HG02884 (cell line): ENCODE measurements around the gene CAMTA1.

Source experiments
- ATAC-seq: cut with Tn5 transposase; IDR thresholded peaks from one replicate; pipeline ENCODE4 v1.9.1; 2021; ENCODE audit warnings: mild to moderate bottlenecking, moderate library complexity; ENCODE audit not compliant: unreplicated experiment

The CAMTA1 gene

GRCh38 chr1:7630378-7630777 is 845.1 kb downstream of the CAMTA1 start:
- ATAC-seq = no peak

DNA sequence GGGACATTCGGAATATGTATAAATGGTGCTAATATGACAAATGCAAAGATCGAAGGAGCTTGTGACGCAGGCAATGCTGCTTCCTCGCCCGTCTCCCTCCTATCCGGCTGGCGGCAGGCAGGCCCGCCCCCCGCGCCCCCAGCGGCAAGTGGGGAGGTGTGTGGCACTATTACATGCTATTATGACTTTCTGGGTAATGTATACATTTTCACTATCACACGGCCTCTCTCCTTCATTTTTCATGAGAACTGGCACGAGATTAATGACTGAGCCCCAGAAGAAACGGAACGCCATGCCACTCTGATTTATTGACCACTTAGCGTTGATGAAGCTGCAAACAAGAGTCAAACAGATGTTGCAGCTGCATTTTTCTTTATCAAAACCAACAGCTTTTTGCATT is 846.9 kb downstream of the CAMTA1 start:
- no peak for ATAC-seq

DNA sequence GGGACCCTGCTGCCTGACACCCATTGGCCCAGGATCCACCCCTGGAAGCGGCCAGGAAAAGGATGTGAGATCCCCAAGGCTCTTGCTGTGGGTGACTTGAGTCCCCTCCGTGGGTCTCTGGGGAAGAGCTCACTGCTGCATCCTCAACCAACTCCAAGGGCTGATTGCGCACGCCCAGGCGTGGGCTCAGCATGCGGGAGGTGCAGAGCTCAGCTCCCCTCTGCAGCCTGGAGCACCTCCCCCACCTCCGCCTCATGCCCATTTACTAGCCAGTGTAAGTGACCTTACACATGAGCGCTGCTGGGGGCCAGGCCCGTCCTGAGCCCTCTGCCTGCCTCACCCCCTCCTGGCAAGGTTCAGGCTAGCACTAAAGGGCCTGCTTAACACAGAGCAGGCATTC is 847.4 kb downstream of the CAMTA1 start:
- no peak for ATAC-seq

- ATAC-seq = no peak
These were observed 848.4 kb downstream of the CAMTA1 start for GRCh38 chr1:7633506-7634245.

DNA sequence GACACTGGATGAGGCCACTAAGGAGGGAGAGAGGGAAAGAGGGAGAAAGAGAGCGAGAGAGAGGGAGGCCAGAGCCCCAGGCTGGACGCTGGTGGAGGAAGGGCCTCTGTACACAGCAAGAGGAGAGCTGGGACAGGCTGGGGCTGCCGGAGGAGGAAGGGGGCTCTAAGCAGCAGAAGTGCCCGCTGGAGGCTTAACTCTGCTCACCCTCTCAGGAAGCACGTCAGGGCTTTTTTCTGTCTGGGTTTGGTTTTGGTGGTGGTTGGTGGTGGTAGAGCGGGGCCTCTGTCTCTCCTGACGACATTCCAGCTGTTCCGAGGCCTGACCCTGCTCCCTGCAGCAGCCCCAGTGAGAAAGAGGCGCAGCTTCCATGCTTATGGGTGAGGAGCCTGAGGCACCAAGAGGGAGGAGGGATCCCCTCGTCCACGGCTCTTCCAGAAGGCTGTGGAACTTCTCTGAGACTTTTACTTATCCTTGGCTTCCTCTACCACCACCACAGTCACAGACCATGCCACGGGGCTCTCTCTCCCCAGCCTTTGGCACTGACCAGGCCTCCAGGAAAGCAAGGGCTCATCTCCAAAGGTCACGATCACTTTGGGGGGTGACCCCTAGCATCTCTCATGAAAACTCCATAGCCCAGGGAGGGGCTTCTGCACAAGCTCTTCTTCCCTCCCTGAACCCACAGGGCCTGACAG is 849.4 kb downstream of the CAMTA1 start:
- no peak for ATAC-seq

DNA sequence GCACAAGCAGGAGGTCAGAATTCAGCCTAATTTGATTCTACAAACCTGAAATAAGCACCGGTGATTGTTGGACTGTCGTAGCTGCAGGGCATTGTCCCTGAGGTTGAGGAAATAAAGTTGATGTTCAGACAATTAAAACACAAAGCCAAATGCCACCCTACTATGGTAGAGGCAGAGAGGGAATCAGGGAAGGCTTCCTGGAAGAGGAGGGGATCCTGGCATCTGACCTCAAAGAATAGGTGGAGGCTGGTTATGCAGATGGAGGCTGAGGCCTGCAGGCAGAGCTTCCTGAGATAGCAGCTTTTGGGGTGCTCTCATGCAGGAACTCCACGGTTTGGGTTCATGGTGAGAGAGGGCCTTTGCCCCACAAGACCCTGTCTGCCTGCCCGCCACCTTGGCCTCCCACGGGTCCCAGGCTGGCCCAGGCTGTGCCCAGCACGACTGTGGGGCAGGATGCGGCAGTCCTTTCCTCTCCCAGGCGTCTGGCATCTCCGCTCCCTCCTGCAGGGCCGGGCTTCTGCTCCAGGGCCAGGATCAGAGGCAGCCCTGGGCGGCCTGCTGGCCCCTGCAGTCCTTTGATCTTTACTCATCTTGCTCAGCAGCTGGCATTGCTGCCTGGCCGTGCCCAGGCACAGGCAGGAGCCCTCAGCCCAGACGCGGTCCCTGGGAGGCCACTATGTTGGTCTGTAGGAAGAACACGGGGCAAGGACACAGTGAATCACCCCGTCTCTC is 851.7 kb downstream of the CAMTA1 start:
- no peak for ATAC-seq

DNA sequence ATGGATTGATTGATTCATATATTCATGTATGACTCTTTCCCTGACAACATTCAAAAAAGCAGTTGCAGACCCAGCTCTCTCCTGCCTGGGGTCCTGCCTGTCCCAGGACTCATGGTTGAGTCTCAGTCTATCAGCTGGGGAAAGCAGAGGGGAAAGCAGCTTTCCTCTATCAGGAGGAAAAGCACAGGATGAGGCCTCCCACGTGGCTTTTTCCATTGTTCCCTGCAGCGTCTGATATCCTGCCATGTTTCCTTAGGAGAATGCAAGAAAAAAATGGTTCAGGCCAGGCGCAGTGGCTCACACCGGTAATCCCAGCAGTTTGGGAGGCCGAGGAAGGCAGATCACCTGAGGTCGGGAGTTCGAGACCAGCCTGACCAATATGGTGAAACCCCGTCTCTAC is 852.8 kb downstream of the CAMTA1 start:
- ATAC-seq = no peak

- ATAC-seq = no peak
These were observed 854.3 kb downstream of the CAMTA1 start for GRCh38 chr1:7639435-7640131.

- ATAC-seq = no peak
These were observed 855.1 kb downstream of the CAMTA1 start for GRCh38 chr1:7640350-7640749.

GRCh38 chr1:7640920-7641585 is 855.8 kb downstream of the CAMTA1 start:
- no peak for ATAC-seq

GRCh38 chr1:7641587-7642417 is 856.5 kb downstream of the CAMTA1 start:
- no peak for ATAC-seq

DNA sequence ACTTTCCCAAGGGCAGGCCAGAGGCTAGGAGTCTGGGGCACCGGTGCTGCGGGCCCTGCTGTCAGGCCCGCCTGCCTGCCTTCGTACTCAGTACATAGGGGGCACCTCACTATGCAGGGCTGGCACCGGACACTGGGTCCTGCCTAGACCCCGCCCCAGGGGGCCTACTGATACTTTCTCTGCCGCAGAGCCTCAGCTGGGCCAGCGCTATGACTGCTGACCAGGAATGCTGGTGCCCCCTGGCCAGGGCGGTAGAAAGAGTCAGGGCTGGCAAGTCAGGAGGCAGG is 857.1 kb downstream of the CAMTA1 start:
- ATAC-seq = no peak

- ATAC-seq = no peak
These were observed 857.7 kb downstream of the CAMTA1 start for GRCh38 chr1:7642781-7643529.

DNA sequence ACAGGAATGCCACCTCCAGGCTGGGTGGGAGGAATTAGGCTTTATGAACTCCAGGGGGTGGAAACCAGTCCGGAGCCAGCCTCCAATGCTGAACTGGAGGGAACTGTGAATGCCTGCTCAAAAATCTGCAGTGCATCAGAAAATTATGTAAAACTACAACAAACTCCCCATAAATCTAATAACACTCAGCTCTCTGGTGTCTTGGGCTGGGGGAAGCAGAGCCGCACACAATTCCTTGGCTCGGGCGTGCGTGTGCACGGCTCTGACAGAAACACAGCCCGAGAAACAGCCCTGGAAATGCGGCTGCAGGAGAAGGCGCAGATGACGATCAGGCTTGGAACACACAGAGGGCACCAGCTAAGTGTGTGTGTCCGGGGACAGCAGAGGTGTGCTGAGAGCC is 858.3 kb downstream of the CAMTA1 start:
- ATAC-seq = no peak

GRCh38 chr1:7644086-7644485 is 858.8 kb downstream of the CAMTA1 start:
- ATAC-seq = no peak

DNA sequence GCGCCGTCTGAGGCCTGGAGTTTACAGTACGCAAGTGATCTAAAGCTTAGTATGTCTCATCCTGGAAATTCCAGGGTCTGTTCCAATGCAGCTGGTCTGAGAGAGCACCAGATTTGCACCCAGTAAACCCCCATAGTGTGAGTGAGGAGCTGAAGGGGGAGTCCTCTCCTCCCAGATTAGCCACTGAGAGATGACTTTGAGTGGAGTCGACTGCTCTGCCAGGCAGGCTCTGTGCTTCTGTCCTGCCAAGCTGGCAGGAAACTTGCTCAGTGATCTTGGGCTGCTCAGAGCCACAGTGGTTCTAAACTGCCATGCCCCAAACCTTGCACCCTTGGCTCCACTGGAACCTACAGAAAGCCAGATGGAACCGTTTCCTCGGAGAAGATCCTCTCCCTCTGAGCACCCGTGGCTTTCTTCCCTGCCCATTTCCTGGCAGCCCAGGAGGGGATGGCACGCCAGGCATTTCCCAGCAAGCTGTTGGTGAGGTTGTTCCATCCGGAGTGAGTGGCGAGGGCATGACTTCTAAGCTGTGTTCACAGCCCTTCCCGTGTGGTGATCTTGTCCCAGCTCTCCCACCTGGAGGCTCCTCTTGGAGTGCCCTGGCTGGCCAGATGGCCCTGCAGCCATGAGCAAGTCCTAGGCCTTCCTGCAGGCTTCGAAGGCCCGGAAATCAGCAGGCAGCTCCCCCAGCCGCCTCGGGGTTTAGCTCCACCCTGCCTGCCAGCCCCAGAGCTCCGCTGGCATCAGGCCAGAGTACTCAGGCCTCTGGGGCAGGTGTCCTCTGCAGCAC is 859.9 kb downstream of the CAMTA1 start:
- ATAC-seq = no peak

DNA sequence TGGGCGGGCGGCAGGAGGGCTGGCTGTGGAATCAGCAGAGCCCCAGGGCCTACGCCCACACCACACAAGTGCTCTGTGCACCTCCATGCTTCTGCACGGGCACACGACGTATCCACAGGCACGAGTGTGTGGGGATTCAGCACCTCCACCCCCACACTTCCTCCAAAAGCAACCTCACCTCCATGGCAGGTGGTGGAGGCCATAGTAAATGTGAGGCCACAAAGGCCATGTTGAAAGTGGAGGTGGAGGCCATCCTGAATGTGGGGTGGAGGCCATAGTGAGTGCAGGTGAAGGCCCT is 860.4 kb downstream of the CAMTA1 start:
- no peak for ATAC-seq

- no peak for ATAC-seq
These were observed 860.9 kb downstream of the CAMTA1 start for GRCh38 chr1:7646164-7646563.
